Upper lobe of left lung (tissue), 4 donors: ENCODE data around the gene SRRM4.

Experiments
- EP300 ChIP-seq, 4 donors: sonication (generic); formaldehyde crosslinking; IDR thresholded peaks; one replicate each; pipeline ENCODE4 v1.5.1; 2017; ENCODE audit warnings: antibody characterized with exemption in 4 of 4, control low read depth in 2 of 4
- POLR2A ChIP-seq, 4 donors: fragments of 450-650 bp; IDR thresholded peaks; one replicate each; pipeline ENCODE4 v1.5.1; 2016 to 2017; ENCODE audit warnings: antibody characterized with exemption in 4 of 4, mild to moderate bottlenecking in 2 of 4
- POLR2AphosphoS5 ChIP-seq, 2 donors: sonication (generic); formaldehyde crosslinking; IDR thresholded peaks; one replicate each; pipeline ENCODE4 v1.5.1; 2017; ENCODE audit warnings: antibody characterized with exemption in 2 of 2
- TF ChIP-seq, protein P1 (sequence below), 6 experiments: fragments of 450-650 bp in 4 of 6; fragments of 200-600 bp in 2 of 6; sonication (generic) in 2 of 6; IDR thresholded peaks; one replicate each; pipeline ENCODE4 v1.5.1; 2016 to 2019; ENCODE audit warnings: antibody characterized with exemption in 6 of 6

DNA sequence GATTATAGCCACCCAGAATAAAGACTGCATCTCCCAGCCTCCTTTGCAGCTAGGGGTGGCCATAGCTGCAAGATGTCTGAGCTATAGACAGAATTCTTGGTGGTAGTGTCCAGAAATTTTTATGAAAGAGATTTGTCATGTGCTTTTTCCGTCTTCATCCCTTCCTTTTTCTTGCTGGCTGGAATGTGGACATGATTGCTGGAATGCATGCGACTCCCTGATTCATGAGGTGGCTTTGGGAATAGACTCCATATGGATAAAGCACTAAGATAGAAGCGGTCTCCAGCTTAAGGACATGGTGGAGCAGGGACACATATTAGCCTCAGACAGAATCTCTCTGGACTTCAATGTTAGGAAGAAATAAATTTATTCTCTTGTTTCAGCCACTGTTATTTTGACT lies 187.4 kb downstream of the SRRM4 start:
- TF ChIP-seq EP300 (IDR thresholded peaks at IDR 0.05) (no peak), POLR2AphosphoS5 (IDR thresholded peaks at IDR 0.05) (no peak), POLR2A (IDR thresholded peaks at IDR 0.05) (no peak)
- TF ChIP-seq, protein P1, sequence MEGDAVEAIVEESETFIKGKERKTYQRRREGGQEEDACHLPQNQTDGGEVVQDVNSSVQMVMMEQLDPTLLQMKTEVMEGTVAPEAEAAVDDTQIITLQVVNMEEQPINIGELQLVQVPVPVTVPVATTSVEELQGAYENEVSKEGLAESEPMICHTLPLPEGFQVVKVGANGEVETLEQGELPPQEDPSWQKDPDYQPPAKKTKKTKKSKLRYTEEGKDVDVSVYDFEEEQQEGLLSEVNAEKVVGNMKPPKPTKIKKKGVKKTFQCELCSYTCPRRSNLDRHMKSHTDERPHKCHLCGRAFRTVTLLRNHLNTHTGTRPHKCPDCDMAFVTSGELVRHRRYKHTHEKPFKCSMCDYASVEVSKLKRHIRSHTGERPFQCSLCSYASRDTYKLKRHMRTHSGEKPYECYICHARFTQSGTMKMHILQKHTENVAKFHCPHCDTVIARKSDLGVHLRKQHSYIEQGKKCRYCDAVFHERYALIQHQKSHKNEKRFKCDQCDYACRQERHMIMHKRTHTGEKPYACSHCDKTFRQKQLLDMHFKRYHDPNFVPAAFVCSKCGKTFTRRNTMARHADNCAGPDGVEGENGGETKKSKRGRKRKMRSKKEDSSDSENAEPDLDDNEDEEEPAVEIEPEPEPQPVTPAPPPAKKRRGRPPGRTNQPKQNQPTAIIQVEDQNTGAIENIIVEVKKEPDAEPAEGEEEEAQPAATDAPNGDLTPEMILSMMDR (IDR thresholded peaks at IDR 0.05): no peak
